Suprapubic skin (tissue), 4 donors: ENCODE measurements around the gene KCTD3. TPM values are rescaled to one million over a fixed set of nuclear protein-coding genes. Genes with fewer than 3 reads are reported as not detected.

ENCODE experiments used
- DNase-seq, 2 donors: peaks; one replicate each; pipeline ENCODE4 v3.0.0-alpha.2; 2019; ENCODE audit warnings: low spot score in 2 of 2
- H3K27ac ChIP-seq: fragments of 200-600 bp; sonication (generic); one replicate; pipeline ENCODE4 v1.5.1; 2019
- H3K27me3 ChIP-seq: fragments of 200-600 bp; sonication (generic); one replicate; pipeline ENCODE4 v1.5.1; 2019
- H3K36me3 ChIP-seq: fragments of 200-600 bp; sonication (generic); one replicate; pipeline ENCODE4 v1.5.1; 2019
- H3K4me1 ChIP-seq: fragments of 200-600 bp; sonication (generic); one replicate; pipeline ENCODE4 v1.5.1; 2019
- H3K4me3 ChIP-seq: fragments of 200-600 bp; sonication (generic); one replicate; pipeline ENCODE4 v1.5.1; 2019; ENCODE audit warnings: mild to moderate bottlenecking
- H3K9me3 ChIP-seq: fragments of 200-600 bp; sonication (generic); one replicate; pipeline ENCODE4 v1.5.1; 2019
- CTCF ChIP-seq, 2 donors: fragments of 200-600 bp in 1 of 2; fragments of 450-650 bp in 1 of 2; sonication (generic) in 1 of 2; IDR thresholded peaks; one replicate each; pipeline ENCODE4 v1.5.1; 2016 to 2019; ENCODE audit warnings: antibody characterized with exemption in 2 of 2, mild to moderate bottlenecking in 1 of 2, moderate library complexity in 1 of 2
- EP300 ChIP-seq: sonication (generic); formaldehyde crosslinking; IDR thresholded peaks from one replicate; pipeline ENCODE4 v1.6.1; 2017; ENCODE audit warnings: antibody characterized with exemption
- POLR2A ChIP-seq, 2 donors: fragments of 450-650 bp; IDR thresholded peaks; one replicate each; pipeline ENCODE4 v1.6.1; 2017; ENCODE audit warnings: antibody characterized with exemption in 2 of 2, mild to moderate bottlenecking in 2 of 2, moderate library complexity in 2 of 2
- POLR2AphosphoS5 ChIP-seq, 3 donors: sonication (generic); formaldehyde crosslinking; IDR thresholded peaks; one replicate each; pipeline ENCODE4 v1.6.1; 2017; ENCODE audit warnings: antibody characterized with exemption in 3 of 3
- WGBS: methylation state at CpG from one replicate; pipeline ENCODE4 v1.1.5; 2018; 5-methylcytosine and 5-hydroxymethylcytosine counted together
- total RNA-seq, 4 donors: library from RNA; depleted of rRNA; stranded (reverse); fragments of >200 nt; gene quantifications; one replicate each; pipeline ENCODE4 v1.1.0, GENCODE V29; 2016

The KCTD3 gene
- total RNA-seq, 4 donors from 2014 or later, result 25.6 to 50.2 (median 33.9) TPM

DNA sequence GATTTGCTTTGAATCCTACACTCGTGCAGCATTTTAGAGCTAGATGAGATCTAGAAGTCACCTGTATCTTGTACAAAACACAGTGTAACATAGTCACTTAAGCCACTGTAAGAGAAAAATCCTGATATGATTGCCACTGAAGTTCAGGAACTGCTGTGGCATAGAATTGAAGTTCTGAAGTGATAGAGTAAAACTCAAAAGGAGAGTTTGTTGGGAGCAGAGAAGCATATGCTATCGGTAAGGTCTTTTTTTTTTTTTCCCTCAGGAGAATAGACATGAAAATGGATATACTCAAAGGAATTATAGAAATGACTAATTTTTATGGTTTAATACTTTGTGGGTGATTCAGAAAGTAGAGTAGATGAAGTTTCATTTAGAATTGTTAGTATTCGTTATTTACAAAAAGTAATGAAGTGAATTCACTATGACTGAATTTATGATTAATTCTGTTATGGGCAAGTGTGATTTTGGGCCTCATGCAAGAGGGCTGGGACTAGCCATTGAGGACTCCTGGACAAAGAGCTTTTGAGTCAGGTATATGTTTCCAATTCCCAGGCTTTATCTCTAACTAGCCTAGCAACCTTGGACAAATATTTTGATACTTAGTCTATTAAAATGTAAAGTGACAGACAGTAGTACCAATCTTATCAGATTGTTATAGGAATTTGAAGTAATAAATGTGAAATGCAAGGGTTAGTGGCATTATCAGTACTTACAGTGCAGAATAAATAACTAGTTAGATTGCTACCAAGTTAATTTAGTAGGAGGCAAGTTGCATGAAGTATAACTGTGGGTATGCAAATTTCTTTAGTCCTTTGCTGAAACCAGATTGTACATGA lies 3.1 kb downstream of the KCTD3 start:
- peaks cover 54% of the 10 kb centered on the region for H3K4me1 ChIP-seq
- H3K9me3 ChIP-seq, result no peaks in the 10 kb centered on the region
- TF ChIP-seq CTCF (IDR thresholded peaks at IDR 0.05) (no peak), POLR2AphosphoS5 (IDR thresholded peaks at IDR 0.05) (no peak), POLR2A (IDR thresholded peaks at IDR 0.05) (no peak), EP300 (no peak)
- no peak overlapping the region for H3K27ac ChIP-seq
- no peak for DNase-seq
- no peaks in the 10 kb centered on the region for H3K36me3 ChIP-seq
- WGBS, result 52% methylated on average over 3 of the region's 3 CpGs
- peak overlapping the region; percentile 3 for H3K4me3 ChIP-seq
- no peaks in the 10 kb centered on the region for H3K27me3 ChIP-seq

GRCh38 chr1:215581896-215582295 lies 14.8 kb downstream of the KCTD3 start:
- WGBS, result 93% methylated on average over 2 of the region's 2 CpGs
- no peak for DNase-seq
- H3K9me3 ChIP-seq, result no peaks in the 10 kb centered on the region
- H3K27me3 ChIP-seq, result no peaks in the 10 kb centered on the region
- no peak overlapping the region for H3K4me3 ChIP-seq
- peaks cover 40% of the 10 kb centered on the region for H3K36me3 ChIP-seq
- TF ChIP-seq EP300 (no peak), CTCF (IDR thresholded peaks at IDR 0.05) (no peak), POLR2A (IDR thresholded peaks at IDR 0.05) (no peak), POLR2AphosphoS5 (IDR thresholded peaks at IDR 0.05) (no peak)
- no peak overlapping the region for H3K27ac ChIP-seq
- H3K4me1 ChIP-seq, result no peaks in the 10 kb centered on the region

DNA sequence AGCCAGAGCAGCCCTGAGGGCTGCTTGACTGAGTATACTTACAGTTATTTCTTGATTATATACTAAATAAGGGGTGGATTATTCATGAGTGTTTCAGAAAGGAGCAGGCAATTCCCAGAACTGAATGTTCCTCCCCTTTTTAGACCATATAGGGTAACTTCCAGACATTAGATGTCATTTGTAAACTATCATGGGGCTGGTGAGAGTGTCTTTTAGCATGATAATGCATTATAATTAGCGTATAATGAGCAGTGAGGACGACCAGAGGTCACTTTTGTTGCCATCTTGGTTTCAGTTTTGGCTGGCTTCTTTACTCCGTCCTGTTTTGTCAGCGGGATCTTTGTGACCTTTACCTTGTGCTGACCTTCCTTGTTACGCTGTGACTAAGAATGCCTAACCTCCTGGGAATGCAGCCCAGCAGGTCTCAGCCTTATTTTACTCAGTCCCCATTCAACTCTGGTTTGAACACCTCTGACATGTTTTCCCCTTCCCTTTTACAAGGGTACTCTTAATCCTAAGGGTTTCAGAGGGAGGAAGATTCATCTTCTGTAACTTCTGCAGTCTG lies 16.2 kb downstream of the KCTD3 start:
- DNase-seq, result no peak
- no peak overlapping the region for H3K27ac ChIP-seq
- H3K4me3 ChIP-seq, result no peak overlapping the region
- H3K27me3 ChIP-seq, result no peaks in the 10 kb centered on the region
- no peaks in the 10 kb centered on the region for H3K9me3 ChIP-seq
- H3K36me3 ChIP-seq, result peaks cover 34% of the 10 kb centered on the region
- 82% methylated on average over 5 of the region's 5 CpGs for WGBS
- TF ChIP-seq POLR2AphosphoS5 (IDR thresholded peaks at IDR 0.05), result no peak
- no peaks in the 10 kb centered on the region for H3K4me1 ChIP-seq

DNA sequence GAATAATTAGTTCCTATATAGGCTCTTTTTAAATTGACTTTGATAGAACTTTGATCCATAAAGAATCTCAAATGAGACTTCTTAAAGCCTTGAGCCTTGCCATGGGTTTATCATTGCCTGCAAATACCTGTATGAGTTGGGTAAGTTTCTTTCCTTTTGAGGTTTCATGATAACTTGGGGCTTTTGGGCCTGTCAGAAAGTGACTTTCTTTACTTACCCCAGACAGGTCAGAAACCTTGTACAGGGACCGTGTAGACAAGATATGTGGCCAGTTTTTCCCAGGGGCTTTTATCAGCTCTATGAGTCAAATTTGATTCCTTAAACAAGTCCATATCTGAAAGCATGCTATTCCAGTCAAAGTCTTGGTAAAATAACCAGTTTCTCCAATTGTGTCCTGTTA lies 17.3 kb downstream of the KCTD3 start:
- H3K4me1 ChIP-seq, result no peaks in the 10 kb centered on the region
- no peak overlapping the region for H3K27ac ChIP-seq
- H3K9me3 ChIP-seq, result no peaks in the 10 kb centered on the region
- H3K36me3 ChIP-seq, result peaks cover 30% of the 10 kb centered on the region
- H3K27me3 ChIP-seq, result no peaks in the 10 kb centered on the region
- TF ChIP-seq CTCF (IDR thresholded peaks at IDR 0.05) (no peak), POLR2AphosphoS5 (IDR thresholded peaks at IDR 0.05) (no peak), EP300 (no peak), POLR2A (IDR thresholded peaks at IDR 0.05) (no peak)
- WGBS, result 90% methylated on average over 1 of the region's 1 CpG
- no peak for DNase-seq
- no peak overlapping the region for H3K4me3 ChIP-seq

DNA sequence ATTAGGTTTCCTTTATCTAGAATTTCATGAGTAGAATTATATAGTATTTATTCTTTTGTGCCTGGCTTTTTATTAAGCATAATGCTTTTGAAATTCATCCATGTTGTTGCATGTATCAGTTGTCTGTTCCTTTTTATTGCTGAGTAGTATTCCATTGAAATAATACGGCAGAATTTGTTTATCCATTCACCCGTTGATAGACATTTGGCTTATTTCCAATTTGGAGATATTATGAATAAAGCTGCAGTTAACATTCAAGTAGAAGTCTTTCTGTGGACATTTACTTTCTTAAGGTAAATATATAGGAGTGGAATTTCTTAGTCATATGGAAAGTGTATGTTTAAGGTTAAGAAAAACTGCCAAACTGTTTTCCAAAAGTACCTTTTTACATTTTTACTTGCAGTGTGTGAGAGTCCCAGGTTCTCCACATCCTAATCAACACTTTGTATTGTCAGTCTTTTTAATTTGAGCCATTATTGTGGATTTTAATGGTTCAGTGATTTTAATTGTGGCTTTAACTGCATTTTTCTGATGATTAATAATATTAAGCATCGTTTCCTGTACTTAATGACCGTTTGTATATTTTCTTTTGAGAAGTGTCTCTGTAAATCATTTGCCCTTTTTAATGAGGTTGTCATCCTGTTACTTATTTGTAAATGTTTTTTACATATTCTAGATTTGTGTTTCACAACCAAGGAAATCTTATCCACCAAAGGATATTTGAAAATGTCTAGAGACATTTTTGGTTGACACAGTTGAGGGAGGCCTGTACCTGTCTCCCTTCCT lies 22.7 kb downstream of the KCTD3 start:
- no peak for TF ChIP-seq CTCF (IDR thresholded peaks at IDR 0.05)
- TF ChIP-seq POLR2AphosphoS5 (IDR thresholded peaks at IDR 0.05), result no peak
- Histone ChIP-seq H3K27ac (no peak overlapping the region), H3K4me3 (no peak overlapping the region), H3K4me1 (peaks cover 6% of the 10 kb centered on the region), H3K36me3 (peaks cover 5% of the 10 kb centered on the region), H3K9me3 (no peaks in the 10 kb centered on the region), H3K27me3 (no peaks in the 10 kb centered on the region)
- no peak for DNase-seq
- 85% methylated on average over 4 of the region's 4 CpGs for WGBS
